ENCODE results near the gene ALG3. TPM values are rescaled to one million over a fixed set of nuclear protein-coding genes. Genes with fewer than 3 reads are reported as not detected.

The ALG3 gene
- total RNA-seq, 1 experiment from 2014 or later = 72.7 TPM

DNA sequence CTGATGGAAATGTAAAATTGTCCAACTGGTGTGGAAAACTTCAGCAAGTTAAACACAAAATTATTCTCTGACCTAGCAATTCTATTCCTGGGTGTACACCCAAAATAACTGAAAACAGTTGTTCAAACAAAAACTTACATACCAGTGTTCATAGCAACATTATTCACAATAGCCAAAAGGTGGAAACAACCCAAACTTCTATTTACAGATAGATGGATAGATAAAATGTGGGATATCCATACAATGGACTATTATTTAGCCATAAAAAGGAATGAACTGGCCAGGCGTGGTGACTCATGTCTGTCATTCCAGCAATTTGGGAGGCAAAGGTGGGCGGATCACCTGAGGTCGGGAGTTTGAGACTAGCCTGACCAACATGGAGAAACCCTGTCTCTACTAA is 26.2 kb downstream of the ALG3 start:
- DNase-seq (ENCODE audit: low read depth, low spot score) = no peak
- ChIA-PET POLR2A (no interaction called here), CTCF (no interaction called here)
- Histone ChIP-seq H3K4me1 (ENCODE audit: control insufficient read depth, insufficient read depth, low read length) (no peaks in the 10 kb centered on the region), H3K9me3 (ENCODE audit: control insufficient read depth, insufficient read depth, low read depth, low read length) (no peaks in the 10 kb centered on the region), H3K36me3 (ENCODE audit: control insufficient read depth, insufficient read depth, low read length) (no peaks in the 10 kb centered on the region), H3K4me3 (ENCODE audit: low read depth in 2 of 2, low read length in 2 of 2) (no peak overlapping the region), H3K27ac (ENCODE audit: low read length) (no peak overlapping the region), H3K27me3 (ENCODE audit: control insufficient read depth, insufficient read depth, low read length) (no peaks in the 10 kb centered on the region)
- TF ChIP-seq SIN3A (IDR thresholded peaks at IDR 0.05; ENCODE audit: borderline replicate concordance, insufficient read depth, low read depth, low read length) = no peak
- TF ChIP-seq, protein P1, sequence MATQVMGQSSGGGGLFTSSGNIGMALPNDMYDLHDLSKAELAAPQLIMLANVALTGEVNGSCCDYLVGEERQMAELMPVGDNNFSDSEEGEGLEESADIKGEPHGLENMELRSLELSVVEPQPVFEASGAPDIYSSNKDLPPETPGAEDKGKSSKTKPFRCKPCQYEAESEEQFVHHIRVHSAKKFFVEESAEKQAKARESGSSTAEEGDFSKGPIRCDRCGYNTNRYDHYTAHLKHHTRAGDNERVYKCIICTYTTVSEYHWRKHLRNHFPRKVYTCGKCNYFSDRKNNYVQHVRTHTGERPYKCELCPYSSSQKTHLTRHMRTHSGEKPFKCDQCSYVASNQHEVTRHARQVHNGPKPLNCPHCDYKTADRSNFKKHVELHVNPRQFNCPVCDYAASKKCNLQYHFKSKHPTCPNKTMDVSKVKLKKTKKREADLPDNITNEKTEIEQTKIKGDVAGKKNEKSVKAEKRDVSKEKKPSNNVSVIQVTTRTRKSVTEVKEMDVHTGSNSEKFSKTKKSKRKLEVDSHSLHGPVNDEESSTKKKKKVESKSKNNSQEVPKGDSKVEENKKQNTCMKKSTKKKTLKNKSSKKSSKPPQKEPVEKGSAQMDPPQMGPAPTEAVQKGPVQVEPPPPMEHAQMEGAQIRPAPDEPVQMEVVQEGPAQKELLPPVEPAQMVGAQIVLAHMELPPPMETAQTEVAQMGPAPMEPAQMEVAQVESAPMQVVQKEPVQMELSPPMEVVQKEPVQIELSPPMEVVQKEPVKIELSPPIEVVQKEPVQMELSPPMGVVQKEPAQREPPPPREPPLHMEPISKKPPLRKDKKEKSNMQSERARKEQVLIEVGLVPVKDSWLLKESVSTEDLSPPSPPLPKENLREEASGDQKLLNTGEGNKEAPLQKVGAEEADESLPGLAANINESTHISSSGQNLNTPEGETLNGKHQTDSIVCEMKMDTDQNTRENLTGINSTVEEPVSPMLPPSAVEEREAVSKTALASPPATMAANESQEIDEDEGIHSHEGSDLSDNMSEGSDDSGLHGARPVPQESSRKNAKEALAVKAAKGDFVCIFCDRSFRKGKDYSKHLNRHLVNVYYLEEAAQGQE (IDR thresholded peaks at IDR 0.05; ENCODE audit: insufficient read depth in 1 of 2, low read depth in 2 of 2, low read length in 1 of 2) = no peak
- TF ChIP-seq, protein P2, sequence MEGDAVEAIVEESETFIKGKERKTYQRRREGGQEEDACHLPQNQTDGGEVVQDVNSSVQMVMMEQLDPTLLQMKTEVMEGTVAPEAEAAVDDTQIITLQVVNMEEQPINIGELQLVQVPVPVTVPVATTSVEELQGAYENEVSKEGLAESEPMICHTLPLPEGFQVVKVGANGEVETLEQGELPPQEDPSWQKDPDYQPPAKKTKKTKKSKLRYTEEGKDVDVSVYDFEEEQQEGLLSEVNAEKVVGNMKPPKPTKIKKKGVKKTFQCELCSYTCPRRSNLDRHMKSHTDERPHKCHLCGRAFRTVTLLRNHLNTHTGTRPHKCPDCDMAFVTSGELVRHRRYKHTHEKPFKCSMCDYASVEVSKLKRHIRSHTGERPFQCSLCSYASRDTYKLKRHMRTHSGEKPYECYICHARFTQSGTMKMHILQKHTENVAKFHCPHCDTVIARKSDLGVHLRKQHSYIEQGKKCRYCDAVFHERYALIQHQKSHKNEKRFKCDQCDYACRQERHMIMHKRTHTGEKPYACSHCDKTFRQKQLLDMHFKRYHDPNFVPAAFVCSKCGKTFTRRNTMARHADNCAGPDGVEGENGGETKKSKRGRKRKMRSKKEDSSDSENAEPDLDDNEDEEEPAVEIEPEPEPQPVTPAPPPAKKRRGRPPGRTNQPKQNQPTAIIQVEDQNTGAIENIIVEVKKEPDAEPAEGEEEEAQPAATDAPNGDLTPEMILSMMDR (IDR thresholded peaks at IDR 0.05) = no peak
- TF ChIP-seq POLR2AphosphoS5 (IDR thresholded peaks at IDR 0.05; ENCODE audit: low read depth, low read length) = no peak
- no peak for TF ChIP-seq TCF7L2 (IDR thresholded peaks at IDR 0.05; ENCODE audit: low read depth, low read length)
- intact Hi-C loops (cut with micrococcal nuclease; ENCODE audit: unreplicated experiment) (no loop called here), in situ Hi-C loops (cut with HindIII; ENCODE audit: low pct_unique_long_range_greater_than_20kb, low sequenced_read_pairs) (no loop called here)
- ATAC-seq = no peak
- BruUV-seq (replicated peaks) = no TSS peak

DNA sequence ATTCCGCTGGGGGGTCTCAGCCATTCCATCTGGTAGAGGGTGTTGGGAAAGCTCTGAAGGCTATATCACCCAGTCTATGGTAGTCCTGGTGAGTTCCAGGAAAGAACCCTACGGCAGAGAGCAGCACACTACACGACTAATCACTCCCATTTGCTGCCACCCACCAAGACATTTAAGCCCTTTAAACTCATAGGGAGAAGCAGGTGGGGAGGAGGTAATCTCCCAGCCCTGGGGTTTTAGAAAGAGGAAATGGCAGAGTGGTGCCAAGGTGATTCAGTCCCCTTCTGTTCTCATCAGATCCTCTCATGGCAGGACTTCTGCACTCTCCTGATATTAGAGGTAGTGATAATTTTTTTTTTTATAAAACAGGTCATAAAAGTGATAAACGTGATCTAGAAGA is 29.9 kb downstream of the ALG3 start:
- in situ Hi-C loops (cut with HindIII; ENCODE audit: low pct_unique_long_range_greater_than_20kb, low sequenced_read_pairs) (no loop called here), intact Hi-C loops (cut with micrococcal nuclease; ENCODE audit: unreplicated experiment) (no loop called here)
- BruUV-seq (replicated peaks) = no TSS peak
- DNase-seq (ENCODE audit: low read depth, low spot score) = no peak
- no peaks in the 10 kb centered on the region for H3K4me1 ChIP-seq (ENCODE audit: control insufficient read depth, insufficient read depth, low read length)
- H3K27ac ChIP-seq (ENCODE audit: low read length) = no peak overlapping the region
- H3K27me3 ChIP-seq (ENCODE audit: control insufficient read depth, insufficient read depth, low read length) = no peaks in the 10 kb centered on the region
- no peak overlapping the region for H3K4me3 ChIP-seq (ENCODE audit: low read depth in 2 of 2, low read length in 2 of 2)
- ATAC-seq = 0 out of 2 replicates have a peak, but pooled peaks have one; percentile 46
- no peaks in the 10 kb centered on the region for H3K9me3 ChIP-seq (ENCODE audit: control insufficient read depth, insufficient read depth, low read depth, low read length)
- CTCF ChIA-PET = no interaction called here
- H3K36me3 ChIP-seq (ENCODE audit: control insufficient read depth, insufficient read depth, low read length) = no peaks in the 10 kb centered on the region
- TF ChIP-seq POLR2AphosphoS5 (IDR thresholded peaks at IDR 0.05; ENCODE audit: low read depth, low read length) (no peak), SIN3A (IDR thresholded peaks at IDR 0.05; ENCODE audit: borderline replicate concordance, insufficient read depth, low read depth, low read length) (no peak), TCF7L2 (IDR thresholded peaks at IDR 0.05; ENCODE audit: low read depth, low read length) (no peak)
- TF ChIP-seq, protein P1 (IDR thresholded peaks at IDR 0.05; ENCODE audit: insufficient read depth in 1 of 2, low read depth in 2 of 2, low read length in 1 of 2) = no peak
- TF ChIP-seq, protein P2 (IDR thresholded peaks at IDR 0.05) = no peak
- POLR2A ChIA-PET = no interaction called here

Measured in Panc1 (cell line).